TTC549 (cell line): ENCODE measurements around the gene PRELID3B.
"Not testable (repeated sequence)": the region's sequence is repeated elsewhere in the genome, so short reads cannot be mapped to it uniquely, and the experiment has no call there.

Experiments used
- FAIRE-seq: peaks from 2 replicates; lab custom pipeline; 2012; peaks lifted over from hg19 to GRCh38; lab: Jason Lieb, UNC

The PRELID3B gene

GRCh38 chr20:59048681-59049030 is 6.1 kb upstream of the PRELID3B start:
- no peak for FAIRE-seq

GRCh38 chr20:59047938-59048680 is 5.5 kb upstream of the PRELID3B start:
- FAIRE-seq, result no peak

GRCh38 chr20:59046862-59047261 is 4.3 kb upstream of the PRELID3B start:
- no peak for FAIRE-seq

- FAIRE-seq, result no peak
These were observed 2.2 kb upstream of the PRELID3B start for GRCh38 chr20:59044796-59045195.

DNA sequence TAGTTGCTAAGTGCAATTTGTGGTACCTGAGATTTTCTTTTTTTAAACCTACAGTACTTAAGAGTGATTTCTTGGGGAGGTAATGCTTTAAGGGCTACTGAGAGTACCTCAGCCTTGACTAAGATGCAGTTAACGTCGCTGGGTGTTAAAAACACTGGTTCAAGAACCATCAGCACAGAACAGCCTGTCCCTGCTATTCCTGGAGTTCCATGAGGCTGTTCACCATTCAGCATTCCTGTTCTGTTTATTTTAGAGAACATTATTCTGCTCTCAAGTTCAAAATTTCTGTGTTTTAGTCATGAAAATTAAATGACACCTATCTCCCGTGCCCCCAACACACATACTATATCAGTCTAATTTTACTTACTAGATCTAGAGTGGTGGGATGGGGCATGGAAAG is 1.7 kb upstream of the PRELID3B start:
- FAIRE-seq, result no peak

GRCh38 chr20:59043698-59044097 is 1.1 kb upstream of the PRELID3B start:
- no peak for FAIRE-seq

DNA sequence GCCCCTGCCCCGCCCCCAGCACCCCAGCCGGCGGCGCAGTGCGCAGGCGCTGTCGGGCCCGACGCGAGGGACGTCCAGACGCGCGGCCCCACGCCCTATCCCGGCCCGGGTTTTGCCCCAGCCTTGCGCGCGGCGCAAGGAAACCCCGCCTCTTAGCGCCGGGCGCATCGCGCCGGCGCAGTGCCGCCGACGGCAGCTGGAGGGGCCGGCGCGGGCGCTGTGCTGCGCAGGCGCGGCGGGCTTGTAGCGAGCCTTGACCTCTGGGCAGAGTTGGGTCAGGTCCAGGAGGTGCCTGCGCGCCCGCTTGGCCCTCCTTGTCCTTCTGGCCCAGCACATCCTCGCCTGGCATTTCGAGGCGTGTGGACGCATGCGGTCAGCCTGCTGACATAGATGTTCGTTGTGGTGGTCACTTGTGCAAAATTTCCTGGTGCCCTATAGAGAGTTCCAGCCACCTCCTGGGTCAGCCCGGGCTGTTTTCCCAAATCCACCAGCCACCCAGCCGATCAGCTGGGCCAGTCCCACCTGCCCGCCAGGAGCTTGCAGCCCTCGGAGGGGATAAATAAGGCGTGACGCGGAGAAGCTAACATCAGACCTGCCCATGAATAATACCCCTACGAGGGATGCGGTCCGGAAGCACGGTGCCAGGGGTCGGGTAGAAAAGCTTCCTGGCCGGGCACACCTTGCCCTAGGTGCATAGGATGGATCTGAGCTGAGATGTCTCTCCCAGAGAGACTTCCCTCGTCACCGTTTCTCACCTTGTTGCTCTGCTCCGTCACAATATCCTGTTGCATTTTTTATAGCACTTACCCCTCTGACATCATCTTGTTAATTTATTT is 428 bp upstream of the PRELID3B start:
- FAIRE-seq, result no peak

DNA sequence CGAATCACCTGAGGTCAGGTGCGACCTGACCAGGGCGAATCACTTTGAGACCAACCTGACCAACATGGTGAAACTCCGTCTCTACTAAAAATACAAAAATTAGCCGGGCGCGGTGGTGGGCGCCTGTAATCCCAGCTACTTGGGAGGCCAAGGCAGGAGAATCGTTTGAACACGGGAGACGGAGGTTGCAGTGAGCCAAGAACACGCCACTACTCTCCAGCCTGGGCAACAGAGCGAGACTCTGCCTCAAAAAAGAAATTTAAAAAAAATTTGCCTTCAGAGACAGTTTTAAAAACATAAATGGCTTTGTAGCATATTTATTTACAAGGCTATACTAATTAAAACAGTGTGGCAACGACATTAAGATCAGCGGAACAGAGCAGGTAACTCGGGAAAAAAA is 1.1 kb downstream of the PRELID3B start:
- not testable (repeated sequence) for FAIRE-seq

DNA sequence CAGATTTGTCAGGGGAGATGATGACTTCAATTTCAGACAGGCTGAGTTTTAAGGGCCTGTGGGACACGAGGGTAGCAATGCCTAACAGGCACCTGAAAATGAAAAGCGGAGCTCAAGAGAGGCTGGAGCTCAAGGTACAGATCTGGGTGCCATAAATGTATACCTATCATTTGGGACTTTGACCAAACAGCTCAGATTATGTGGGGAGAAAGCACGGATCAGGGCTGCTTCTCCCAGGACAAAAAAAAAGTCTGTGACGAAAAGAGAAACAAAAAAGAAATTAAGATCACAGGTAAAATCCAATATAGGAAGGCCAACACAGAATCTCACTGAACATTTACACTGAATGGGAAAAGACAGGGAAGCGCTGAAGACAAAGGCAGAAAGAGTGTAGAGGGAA is 1.9 kb downstream of the PRELID3B start:
- no peak for FAIRE-seq

- no peak for FAIRE-seq
These were observed 3.4 kb downstream of the PRELID3B start for GRCh38 chr20:59039233-59039632.

DNA sequence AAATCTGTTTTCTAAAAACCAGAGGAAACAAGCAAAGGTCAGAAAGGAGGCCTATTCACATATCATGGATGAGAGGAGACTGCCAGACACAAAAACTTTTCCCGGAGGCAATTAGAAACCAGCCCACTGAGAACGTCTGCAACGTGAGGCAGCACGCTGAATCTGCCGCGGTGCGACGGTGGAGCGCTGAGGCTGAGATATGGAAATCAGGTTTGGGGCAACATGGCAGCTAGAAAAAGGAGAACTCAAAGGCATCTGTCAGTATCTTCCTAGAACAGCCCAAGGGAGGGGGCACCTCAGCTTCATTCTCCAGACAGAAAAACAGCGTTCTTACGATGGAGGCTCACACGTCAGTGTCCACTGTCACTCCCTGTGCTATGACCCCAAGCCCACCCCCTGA is 5.2 kb downstream of the PRELID3B start:
- no peak for FAIRE-seq

DNA sequence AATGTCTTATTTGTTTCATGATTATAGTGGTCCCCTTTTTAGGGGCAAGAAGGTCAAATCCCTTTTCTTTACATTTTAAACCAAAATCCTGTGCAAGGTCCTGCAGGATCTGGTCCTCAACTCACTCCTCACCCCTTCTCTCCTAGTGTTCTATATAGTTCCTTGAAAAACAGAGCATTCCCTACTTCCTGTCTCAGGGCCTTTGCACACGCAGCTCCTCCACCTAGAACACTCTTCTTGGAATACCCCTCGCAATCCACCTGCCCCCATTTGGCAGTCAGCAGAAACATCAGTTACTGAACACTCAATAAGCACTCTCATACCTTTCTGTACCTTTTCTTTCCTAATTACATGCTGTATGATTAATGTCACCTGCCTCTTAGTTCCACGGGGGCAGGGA is 7.2 kb downstream of the PRELID3B start:
- FAIRE-seq, result no peak

- FAIRE-seq, result peak; percentile 81
These were observed 8.9 kb downstream of the PRELID3B start for GRCh38 chr20:59033616-59034165.

DNA sequence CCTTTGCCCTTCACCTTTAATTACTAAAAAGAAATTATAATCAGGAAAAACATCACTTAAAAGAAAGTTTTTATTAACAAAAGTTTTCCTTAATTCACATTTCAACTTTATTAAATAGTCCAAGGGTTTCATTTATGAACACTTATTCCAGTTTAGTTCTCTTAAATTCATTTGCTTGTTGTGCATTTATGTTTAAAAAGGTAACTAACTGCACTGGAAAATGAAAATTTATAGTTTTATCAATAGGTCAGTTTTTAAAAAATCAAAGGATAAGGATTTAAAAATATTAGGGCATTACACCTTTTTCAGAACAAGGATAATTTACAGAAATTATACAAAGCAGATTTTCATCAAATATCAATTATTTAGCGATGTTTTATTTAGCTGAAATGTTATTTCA is 9.5 kb downstream of the PRELID3B start:
- no peak for FAIRE-seq

DNA sequence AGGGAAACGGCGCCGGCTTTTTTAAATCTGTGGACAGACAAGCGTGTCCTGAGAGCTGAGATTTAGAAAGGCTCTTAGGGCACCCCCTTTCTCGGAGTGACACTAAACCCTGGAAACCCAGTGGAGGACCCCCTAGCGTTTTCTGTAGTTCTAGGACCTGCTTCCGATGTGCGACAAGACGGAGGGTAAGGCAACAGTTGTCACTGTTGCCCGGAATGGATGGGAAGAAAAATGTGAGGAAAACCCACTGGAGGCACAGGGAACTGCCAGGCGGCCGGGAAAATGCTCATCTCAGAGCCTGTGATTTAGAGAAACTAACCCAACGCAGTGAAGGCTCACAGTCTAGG is 9.9 kb downstream of the PRELID3B start:
- no peak for FAIRE-seq

DNA sequence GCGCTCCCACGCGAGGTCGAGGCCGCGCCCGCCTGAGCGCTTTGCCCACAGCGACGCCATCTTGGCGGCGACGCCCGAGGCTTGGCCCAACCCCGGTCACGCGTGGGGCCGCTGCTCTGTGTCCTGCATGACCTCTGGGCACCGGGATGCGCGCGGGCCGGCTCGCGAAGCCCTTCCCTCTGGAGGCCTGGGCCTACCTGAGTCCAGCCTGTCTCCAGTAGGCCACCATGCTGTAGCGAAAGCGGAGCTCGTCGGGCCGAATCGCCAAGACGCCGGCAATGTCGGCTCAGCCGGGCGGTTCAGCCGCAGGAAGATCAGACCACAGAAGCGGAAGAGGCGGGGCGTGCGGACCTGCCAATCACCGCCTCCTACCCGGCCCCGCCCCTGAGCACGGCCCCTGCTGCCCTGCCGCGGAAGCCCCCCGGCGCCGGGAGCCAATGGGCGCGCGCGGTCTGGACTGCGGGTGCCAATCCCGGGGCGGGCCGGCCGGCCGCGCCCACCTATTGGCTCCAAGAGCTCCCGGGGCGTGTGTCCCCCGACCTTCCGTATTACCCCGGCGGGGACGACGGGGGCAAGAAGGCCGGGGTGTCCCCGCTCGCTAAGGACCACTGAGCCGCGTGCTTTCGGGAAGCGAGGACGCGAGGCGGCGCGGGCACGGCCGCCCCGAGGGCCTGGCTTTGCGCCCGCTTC is 10.4 kb downstream of the PRELID3B start, which contains the start of gene ATP5F1E:
Gene ATP5F1E, minus strand, starts transcription at position 313 of the 690 bp plus-strand sequence. Its CDS starts 84 bp downstream, at position 229.
- no peak for FAIRE-seq

- FAIRE-seq, result no peak
These were observed 11.0 kb downstream of the PRELID3B start for GRCh38 chr20:59031564-59032022.

DNA sequence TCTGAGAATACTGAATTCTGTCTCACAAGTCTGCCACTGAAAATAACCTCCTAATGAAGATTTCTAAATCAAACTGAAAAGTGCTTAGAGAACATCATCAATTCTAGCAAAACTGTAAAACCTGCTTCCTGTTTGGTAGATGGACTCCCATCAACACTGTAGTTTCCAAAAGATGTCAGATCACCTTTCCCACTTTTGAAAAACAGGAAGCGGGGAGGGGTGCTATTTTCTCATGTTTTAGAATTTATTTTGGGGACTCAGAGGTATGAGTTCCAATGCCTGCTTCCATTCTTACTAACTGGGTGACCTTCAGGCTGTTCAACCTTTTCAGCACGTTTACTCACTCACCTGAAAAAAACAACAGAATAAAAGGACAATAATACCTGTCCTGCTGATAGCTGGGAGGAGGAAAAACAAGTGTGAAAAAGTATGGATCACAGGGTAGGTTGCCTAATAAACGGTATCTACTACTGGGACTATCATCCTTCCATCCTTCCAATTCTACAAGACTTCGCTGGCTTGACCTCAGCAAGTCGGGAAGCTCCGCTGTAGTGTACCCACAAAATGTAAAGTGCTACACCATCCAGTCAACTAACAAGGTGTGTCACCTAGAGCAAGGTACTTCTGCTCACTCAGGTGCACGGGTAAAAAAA is 11.5 kb downstream of the PRELID3B start:
- no peak for FAIRE-seq

DNA sequence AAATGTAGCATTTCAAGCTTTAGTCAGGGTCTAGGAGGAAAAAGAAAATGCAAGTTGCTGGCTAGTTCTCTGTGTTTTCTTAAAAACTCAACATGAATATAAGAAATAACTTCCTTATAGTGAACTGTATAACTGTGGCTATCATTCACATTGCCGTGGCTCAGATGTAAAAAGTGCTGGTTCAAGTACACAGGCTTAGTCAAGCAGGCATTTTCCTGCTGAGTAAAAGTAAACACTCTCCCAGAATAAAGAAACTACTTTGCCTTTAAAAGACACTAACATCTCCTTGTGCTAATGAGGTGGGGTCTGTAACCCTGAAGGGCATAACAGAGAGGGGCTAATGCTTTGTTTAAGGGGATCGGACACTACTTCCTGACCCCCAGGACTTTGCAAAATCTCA is 13.8 kb downstream of the PRELID3B start:
- FAIRE-seq, result no peak

DNA sequence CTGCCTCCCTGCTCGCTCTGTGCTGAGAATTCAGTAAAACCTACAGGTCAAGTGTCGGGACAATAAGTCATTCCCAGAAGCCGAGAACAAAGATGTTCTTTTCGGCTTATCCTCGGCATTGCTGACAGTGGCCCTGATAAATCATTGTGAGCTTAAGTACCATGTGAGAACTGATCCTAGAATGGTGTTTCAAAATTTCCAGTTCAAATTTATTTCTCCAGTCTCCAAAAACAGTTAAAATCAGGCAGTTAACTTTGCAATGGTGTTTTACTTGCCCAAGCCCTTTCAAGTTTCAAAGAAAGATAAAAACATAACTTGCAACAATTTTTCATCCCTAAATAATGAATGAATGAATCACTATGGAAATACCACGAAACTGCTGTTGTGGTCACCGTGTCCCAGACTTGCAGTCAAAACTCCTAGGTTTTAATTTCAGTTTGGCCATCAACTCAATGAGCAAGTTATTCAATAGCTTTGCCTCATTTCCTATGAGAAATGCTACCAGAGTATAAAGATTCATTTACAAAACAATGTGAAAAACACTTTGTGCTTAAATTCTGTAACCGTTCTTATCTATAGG is 14.8 kb downstream of the PRELID3B start:
- FAIRE-seq, result no peak

DNA sequence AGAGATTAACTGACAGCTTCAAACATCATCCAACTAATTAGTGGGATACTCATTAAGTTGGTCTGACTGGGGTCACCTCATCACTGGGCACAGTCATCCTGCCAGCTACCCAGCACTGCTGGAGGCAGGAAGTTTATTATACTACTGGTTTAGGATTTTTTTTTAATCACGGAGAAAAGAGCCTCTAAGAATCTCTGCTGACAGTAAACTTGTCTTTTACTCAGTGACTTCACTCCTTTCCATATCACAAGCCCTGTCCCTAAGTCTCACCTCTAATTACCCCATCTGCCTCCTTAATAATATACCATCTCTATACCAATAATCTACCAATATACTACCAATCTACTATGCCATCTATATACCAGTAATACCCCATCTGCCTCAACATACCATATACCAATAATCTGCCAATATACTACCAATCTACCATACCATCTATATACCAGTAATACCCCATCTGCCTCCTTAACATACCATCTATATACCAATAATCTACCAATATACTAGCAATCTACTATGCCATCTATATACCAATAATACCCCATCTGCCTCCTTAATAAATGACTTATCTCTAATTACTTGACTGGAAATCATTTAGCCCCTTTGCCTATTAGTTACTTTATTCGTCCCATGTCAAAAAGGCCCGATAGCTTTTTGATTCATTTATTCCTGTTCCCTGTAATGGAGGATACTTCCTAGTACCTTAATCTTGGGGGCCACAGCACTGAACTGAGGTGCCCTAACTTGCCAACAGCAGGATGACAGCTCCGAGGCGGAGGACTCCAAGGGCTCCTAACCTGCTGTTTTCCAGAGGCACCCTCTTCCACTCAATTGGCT is 15.5 kb downstream of the PRELID3B start:
- FAIRE-seq, result no peak
